HG03045 (cell line): ENCODE measurements around the gene PACS2.
A peak's percentile ranks its signal among the peaks of the same experiment; 100 is the strongest.
"Not testable (repeated sequence)": the region's sequence is repeated elsewhere in the genome, so short reads cannot be mapped to it uniquely, and the experiment has no call there.

ENCODE experiments used
- ATAC-seq: cut with Tn5 transposase; IDR thresholded peaks from one replicate; pipeline ENCODE4 v1.9.1; 2021; ENCODE audit warnings: mild to moderate bottlenecking, moderate library complexity; ENCODE audit not compliant: unreplicated experiment

PACS2 gene

DNA sequence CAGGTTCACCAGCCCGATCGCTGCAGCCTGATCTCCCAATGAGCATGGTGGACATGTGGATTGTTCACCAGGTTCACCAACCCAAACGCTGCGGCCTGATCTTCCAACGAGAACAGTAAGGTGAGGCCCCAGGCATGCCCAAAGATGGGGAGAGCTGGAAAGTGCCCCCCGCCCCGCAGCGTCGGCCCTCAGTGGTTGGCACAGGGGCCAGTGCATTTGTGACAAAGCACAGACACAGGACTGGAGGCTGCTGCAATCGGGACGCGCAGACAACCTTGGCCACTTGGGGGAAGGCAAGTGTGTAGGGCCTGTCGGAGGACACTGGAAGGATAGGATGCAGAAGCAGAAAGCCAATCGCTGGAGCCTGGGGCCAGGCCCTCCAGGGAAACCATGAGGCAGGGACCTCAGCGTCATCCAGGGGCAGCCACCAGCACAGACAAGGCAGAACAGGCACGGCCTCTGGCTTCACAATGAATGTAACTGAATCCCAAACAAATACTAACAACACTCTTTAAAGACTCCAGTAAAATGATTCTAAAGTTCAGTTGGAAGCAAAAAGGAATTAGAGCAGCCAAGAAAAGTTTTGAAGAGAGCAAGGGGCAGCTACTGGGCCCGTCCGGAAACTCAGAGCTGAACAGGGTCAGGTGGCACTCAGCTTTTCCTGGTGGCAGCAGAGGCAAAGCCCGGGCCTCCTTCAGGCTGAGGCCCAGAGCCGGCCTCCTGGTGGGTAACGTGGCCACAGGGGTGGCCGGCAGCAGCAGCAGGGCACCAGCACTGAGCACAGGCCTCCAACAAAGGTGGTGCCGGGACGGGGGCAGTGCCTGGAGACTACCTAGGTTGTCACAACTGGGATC lies 27.1 kb upstream of the PACS2 start:
- no peak for ATAC-seq

DNA sequence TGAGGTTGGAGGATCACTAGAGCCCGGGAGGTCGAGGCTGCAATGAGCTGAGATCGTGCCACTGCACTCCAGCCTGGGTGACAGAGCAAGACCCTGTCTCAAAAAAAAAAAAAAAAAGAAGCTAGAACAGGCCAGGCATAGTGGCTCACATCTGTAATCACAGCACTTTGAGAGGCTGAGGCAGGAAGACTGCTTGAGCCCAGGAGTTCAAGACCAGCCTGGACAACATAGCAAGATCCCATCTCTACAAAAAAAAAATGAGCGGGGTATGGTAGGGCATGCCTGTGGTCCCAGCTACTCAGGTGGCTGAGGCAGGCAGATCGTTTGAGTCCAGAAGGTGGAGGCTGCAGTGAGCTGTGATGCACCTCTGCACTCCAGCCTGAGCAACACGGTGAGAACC lies 25.6 kb upstream of the PACS2 start:
- ATAC-seq: not testable (repeated sequence)

DNA sequence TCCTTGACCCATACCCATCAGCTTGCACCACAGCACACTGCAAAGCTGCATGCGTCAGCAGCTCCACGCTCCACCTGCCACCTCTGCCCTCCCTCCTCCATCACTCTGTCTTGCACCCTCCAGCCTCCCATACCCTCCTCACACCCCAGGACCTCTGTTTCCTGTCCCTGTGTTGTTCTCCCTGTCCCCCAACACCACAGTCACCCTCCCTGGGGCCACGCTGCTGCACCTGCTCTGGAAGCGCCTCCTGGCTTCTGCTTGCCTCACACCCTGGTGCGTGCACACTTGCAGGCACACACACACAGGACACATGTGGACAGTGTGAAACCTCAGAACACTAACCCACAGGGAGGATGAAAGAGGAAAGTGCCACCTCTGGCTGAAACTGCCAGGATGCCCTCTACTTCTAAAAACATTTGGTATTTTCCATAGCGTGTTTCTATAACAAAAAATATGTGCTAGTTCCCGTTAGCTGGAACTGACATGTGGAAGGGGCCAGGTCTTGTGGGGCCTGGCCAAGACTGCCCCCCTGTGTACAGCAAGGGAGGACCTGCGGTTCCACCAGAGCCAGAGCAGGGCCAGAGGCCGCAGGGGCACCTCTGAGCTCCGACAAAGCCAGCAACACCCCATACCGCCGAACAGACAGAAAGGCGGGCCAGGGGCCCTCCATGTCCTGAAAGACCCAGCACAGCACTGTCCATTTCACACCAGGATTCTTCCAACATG lies 23.8 kb upstream of the PACS2 start:
- ATAC-seq: no peak

DNA sequence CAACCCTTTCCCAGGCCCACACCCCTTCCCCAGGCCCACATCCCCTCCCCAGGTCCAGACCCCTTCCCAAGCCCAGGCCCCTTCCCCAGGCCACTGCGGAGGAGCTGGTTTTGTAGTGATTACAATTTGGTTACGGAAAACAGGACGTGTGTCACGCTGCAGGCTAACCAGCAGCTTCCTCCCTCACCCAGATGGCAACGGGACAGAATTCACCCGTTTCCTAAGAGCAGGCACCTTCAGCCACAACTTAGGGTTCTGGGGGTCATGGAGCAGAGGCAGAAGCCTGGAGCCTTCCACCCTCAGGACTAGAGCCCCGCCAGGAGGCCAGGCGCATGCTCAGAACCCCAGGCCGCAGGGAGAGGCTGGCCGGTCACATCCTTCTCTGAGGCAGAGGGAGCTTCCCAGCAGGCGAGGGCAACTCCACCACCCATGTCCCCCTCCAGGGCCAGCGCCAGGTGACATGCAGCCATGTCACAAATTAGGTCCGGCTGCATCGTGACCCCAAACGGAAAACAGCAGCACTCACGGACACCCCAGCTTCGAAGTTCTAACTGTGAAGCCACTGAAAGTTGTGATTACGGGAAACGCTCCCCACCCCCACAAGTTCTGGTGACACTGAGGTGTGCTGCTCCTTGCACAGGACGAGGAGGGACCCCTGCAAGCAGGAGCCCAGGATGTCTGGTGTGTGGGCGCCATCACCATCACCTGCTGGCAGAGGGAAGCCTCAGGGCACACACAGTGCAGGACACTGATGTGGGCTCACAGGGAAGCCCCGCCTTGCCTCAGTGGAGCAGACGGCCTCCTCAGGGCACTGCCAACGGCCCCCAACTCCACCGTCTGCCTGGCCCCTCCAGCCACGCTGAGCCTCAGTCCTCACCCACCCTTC lies 21.5 kb upstream of the PACS2 start:
- no peak for ATAC-seq

DNA sequence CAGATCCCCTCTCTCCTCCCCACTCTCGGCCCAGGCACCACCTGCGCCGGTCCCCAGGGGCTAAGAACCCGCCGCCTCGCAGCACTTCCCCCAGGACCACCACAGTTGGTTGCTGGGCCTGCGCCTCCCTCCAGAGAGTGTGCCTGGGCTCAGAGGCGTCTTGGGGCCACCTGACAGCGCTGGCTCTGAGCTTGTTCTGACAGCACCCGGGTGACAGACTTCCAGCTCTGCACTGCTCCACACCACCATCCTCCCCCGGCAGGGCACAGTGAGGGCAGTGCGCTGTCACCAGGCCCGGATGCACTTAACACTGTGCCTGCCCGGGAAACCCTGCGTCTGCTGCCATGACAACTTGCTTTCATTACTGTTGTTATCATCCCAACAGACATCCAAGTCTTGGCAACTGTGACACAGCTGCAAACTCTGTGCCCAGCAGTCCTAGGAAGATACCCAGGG lies 20.4 kb upstream of the PACS2 start:
- ATAC-seq: no peak

DNA sequence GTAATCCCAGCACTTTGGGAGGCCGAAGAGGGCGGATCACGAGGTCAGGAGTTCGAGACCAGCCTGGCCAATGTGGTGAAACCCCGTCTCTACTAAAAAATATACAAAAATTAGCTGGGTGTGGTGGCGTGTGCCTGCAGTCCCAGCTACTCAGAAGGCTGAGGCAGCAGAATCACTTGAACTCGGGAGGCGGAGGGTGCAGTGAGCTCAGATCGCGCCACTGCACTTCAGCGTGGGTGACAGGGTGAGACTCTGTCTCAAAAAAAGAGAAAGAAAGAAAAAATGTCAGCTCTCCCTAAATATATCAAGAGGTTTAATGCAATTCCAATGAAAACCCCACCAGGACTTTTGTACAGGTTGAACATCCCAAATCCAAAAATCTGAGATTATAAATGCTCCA lies 17.2 kb upstream of the PACS2 start:
- ATAC-seq: not testable (repeated sequence)

DNA sequence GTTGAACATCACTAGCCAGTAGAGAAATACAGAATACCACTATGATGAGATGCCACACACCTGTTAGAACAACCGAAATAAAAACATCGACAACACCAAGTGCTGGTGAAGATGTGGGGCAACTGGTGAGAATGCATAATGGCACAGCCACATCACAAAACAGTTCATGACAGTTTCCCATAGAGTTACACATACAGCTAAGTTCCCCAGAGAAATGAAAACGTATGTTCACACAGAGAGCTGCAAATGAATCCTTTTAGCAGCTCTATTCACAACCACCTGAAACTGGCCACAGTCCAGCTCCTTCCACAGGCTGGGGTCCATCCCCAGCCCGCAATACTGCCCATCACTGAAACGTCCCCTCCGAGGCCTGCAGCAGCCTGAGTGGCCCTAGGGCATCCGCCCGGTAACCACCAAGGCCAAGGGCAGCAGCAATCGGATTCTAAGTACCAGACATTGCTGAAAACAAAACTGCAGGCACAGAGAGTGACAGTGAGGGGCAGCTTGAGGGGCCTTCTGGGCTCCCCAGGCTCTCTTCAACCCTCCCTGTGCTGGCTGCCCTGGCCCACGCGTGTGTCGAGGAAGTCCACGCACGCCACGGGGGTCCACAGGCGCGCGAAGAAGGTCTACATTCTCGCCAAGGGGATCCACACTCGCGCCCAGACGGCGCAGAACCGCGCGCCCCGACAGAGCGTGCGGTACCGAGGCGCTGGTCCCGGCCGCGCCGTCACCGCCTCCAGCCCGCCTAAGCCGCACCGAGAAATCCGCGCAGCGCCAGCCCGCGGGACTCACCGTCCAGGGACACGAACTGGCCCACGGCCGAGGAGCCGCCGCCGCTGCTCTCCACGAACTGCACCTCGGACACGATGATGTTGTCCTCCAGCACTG lies 14.7 kb upstream of the PACS2 start:
- ATAC-seq: peak; percentile 22

DNA sequence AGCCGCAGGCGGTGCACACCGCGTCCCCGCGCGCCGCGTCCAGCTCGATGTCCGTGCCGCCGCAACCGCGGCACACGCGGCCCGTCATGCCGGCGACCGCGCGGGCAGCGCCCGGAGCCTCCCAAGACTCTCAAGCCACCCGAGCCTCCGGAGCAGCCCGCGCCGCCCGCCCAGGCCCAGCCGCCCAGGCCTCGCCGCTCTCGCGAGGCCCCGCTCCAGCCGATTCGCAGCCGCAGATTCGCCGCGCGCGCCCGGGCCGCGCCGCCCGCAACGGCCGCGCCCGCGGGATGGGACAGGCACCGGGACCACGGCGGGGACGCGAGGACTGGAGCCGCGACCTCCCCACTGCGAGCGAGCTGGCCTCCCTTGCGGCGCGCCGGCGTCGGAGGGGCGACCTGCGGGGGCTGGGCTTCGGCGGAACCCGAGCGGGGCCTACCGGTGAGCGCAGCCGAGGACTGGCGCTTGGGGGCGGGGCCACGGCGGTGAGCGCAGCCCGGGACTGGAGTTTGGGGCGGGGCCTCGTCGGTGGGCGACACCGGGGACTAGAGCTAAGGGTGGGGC lies 13.9 kb upstream of the PACS2 start, which contains the start of gene BRF1:
TSS of gene BRF1 (minus strand) at position 460 of the 561 bp plus-strand sequence. CDS start at position 88, 372 bp downstream.
- peak; percentile 85 for ATAC-seq

DNA sequence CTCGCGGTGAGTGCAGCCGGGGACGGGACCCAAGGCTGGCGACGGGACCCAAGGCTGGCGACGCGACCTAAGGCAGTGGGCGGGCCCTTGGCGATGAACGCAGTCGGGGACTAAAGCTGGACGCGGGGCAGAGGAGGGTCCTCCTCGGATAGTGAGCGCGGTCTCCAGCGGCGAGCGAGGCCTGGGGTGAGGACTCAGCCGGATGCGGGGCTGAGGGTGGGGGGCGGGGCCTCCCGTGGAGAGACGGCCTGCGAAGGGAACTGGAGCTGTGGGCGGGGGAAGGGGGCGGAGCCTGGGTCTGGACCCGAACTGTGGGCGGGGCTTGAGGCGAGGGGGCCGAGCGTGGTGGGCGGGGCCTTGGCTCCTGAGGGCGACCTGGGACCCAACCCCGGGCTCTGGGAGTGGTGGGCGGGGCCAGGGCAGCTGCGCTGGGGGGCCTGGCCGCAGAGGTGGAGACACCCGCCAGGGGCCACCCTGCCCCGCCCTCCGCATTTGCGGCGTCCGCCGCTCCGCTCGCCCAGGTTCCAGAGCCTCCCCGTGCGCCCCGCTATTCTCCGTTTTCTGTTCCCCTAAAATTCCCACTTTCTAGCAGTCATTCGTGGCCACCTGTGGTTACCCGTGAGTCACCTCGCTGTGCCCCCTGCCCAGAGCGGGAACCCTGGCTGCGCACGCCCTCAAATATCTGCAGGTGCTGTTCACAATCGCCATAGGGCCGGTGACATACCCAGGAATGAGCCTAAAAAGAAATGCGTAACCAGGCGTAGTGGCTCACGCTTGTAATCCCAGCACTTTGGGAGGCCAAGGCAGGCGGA lies 13.2 kb upstream of the PACS2 start:
- ATAC-seq: peak; percentile 53

DNA sequence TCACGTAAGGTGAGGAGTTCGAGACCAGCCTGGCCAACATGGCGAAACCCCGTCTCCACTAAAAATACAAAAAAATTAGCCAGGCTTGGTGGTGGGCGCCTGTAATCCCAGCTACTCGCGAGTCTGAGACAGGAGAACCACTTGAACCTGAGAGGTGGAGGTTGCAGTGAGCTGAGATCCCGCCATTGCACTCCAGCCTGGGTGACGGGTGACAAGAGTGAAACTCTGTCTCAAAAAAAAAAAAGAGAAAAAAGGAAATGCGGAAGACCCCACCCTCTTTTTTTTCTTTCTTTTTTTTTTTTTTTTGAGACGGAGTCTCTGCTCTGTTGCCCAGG lies 12.7 kb upstream of the PACS2 start:
- not testable (repeated sequence) for ATAC-seq

DNA sequence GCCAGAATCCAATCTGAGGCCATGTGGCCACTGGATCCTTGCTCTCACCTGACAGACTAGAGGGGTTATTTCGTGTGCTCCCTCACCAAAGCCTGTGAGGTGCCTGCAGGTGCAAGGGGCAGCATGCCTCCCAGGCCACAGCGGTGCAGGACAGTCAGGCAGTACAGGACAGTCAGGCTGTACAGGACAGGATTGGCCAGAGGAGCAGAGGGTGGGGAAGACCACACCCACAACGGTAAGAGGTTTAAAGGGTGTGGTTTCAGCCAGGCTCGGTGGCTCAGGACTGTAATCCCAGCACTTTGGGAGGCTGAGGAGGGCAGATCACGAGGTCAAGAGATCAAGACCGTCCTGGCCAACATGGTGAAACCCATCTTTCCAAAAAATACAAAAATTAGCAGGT lies 10.6 kb upstream of the PACS2 start:
- no peak for ATAC-seq

DNA sequence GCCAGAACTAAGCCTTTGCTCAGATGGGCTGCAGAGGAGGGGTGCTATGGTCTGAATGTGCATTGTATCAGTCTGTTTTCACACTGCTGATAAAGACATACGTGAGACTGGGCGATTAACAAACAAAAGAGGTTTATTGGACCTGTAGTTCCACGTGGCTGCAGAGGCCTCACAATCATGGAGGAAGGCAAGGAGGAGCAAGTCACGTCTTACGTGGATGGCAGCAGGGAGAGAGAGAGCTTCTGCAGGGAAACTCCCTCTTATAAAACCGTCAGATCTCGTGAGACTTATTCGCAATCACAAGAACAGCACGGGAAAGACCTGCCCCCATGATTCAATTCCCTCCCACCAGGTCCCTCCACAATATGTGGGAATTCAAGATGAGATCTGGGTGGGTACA lies 10.0 kb upstream of the PACS2 start:
- no peak for ATAC-seq

DNA sequence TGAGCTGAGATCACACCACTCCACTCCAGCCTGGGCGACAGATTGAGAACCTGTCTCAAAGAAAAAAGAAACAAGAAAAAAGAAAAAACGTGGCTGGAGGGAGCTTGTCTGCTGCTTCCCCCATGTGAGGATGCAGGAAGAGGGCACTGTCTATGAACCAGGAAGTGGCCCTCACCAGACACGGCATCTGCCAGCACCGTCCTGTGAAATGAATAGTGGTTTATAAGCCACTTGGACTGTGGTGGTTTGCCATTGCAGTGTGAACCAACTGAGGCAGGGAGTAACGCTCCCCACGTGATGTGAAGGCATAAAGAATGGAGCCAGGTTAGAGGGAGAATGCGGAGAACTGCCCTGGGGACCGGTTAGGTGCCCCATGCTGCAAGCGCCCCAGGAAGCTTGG lies 9.2 kb upstream of the PACS2 start:
- no peak for ATAC-seq

DNA sequence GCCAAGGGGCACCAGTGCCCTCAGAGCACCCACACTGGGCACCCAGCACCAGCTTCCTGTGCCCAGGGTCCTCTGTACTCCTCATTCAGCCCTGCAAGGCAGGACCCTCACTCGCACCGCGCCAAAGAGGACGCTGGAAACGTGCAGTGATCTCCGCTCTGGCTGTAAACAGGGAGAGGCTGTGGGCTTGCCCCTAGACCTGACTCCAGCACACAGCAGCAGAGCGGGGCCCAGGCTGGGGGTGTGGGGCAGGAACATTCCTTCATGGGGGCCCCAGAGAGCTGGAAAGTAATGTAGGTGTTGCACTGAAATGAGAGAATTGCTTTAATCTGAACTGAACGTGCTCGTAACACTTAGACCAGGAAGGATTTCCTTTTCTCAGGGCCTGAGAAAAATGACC lies 8.8 kb upstream of the PACS2 start:
- ATAC-seq: no peak

DNA sequence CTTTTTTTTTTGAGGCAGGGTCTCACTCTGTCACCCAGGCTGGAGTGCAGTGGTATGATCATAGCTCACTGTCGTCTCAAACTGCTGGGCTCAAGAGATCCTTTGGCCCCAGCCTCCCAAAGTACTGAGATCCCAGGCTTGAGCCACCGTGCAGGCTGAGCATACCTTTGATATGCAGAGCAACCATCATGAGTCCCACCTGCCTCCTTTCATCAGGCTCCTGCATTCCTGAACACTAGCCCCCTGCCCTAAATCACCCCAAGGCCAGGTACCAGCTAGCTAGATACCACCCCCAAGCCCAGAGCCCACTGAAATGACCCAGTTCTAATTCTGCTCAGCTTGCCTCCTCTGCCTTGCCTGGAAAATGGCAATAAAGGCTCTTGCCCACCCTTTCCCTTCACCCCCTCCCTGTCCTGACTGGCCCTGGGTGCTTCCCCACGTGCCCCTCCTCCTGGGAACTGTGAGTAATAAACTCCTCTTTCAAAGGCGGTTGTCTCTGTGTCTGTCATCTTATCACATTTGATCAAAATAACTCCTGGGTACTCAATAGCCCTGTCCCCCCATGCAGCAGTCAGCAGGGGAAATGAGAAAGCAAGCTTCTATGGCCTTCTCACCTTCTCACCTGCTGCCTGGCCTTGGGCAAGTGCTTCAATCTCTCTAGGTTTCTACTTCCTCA lies 7.4 kb upstream of the PACS2 start:
- ATAC-seq: no peak

DNA sequence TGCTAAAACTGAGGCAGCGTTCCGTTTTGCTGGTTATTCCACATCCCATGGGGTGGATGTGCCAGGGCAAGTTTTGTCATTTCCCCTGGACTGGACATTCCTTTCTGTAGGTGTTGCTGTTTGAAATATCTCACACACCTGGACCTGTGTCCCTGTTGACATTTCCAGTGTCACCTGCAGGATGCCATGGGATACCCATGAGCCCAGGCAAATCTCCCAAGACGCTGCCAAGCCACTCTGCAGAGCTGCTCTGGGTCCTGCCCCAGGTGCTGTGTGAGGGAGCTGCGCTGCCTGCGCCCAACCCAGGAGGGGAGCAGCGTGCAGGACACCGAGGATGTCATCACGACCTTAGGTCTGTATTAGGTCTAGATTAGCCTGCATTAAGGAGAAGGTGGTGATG lies 5.2 kb upstream of the PACS2 start:
- ATAC-seq: no peak

DNA sequence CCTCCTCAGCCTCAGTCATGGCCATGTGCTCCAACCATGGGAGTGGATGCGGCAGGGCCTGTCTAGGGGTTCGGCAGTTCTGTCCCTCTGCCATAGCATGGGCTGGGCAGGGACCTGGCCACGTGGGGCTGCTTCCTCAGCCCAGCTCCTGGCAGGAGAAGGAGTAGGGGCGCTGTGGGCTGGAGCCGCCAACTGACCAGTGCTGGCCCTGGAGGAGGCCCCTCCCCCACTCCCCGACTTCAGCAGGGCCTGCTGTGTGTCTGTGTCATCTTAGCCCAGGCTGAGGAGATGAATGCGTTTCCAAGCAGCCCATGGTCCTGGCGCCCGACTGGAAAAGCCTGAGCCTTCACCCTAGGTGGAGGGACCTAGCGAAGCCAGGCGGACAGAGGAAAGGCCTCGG lies 2.7 kb upstream of the PACS2 start:
- ATAC-seq: no peak

DNA sequence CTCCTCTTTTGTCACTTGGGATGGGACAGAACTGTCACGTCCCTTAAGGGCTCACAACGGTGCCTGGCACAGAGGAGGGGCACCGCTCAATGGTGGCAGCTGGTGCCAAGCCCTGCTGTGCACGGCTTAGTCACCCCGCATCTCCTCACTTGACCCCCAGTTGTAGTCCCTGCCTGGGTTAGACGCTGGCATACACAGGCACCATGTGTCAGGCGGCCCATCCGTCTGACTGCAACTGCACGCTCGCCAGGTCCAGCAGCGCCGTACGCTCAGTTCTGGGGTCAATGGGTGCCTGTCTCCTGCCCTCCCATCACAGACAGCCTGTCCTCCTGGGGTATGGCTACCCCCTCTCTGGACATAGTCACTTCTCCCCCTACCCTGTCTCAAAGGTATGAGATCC lies 1.6 kb upstream of the PACS2 start:
- ATAC-seq: no peak
